ENCODE data around the gene RPS6KA5.
"Not testable (repeated sequence)": the region's sequence is repeated elsewhere in the genome, so short reads cannot be mapped to it uniquely, and the experiment has no call there.

Gene RPS6KA5

GRCh38 chr14:91060351-91061055 lies at the start of gene RPS6KA5:
TSS of gene RPS6KA5 (minus strand) at chr14:91060641. CDS start at chr14:91060434, 207 bp downstream.
- peak; percentile 99 for DNase-seq (ENCODE audit: low read depth)

- peak; percentile 8 for DNase-seq (ENCODE audit: low read depth)
These were observed 48.6 kb upstream of the RPS6KA5 start for GRCh38 chr14:91108941-91109611.

GRCh38 chr14:91103116-91103515 lies 42.7 kb upstream of the RPS6KA5 start:
- DNase-seq (ENCODE audit: low read depth) = no peak

GRCh38 chr14:91100102-91100501 lies 39.7 kb upstream of the RPS6KA5 start:
- DNase-seq (ENCODE audit: low read depth) = no peak

- DNase-seq (ENCODE audit: low read depth) = no peak
These were observed 38.1 kb upstream of the RPS6KA5 start for GRCh38 chr14:91098591-91098990.

GRCh38 chr14:91097657-91098056 lies 37.2 kb upstream of the RPS6KA5 start:
- DNase-seq (ENCODE audit: low read depth) = not testable (repeated sequence)

- DNase-seq (ENCODE audit: low read depth) = no peak
These were observed 34.7 kb upstream of the RPS6KA5 start for GRCh38 chr14:91095178-91095577.

- DNase-seq (ENCODE audit: low read depth) = no peak
These were observed 34.3 kb upstream of the RPS6KA5 start for GRCh38 chr14:91094772-91095171.

- not testable (repeated sequence) for DNase-seq (ENCODE audit: low read depth)
These were observed 33.5 kb upstream of the RPS6KA5 start for GRCh38 chr14:91093743-91094472.

GRCh38 chr14:91092073-91092472 lies 31.6 kb upstream of the RPS6KA5 start:
- no peak for DNase-seq (ENCODE audit: low read depth)

GRCh38 chr14:91090743-91091142 lies 30.3 kb upstream of the RPS6KA5 start:
- no peak for DNase-seq (ENCODE audit: low read depth)

GRCh38 chr14:91089958-91090535 lies 29.6 kb upstream of the RPS6KA5 start:
- no peak for DNase-seq (ENCODE audit: low read depth)

GRCh38 chr14:91088585-91089235 lies 28.3 kb upstream of the RPS6KA5 start:
- no peak for DNase-seq (ENCODE audit: low read depth)

- not testable (repeated sequence) for DNase-seq (ENCODE audit: low read depth)
These were observed 27.0 kb upstream of the RPS6KA5 start for GRCh38 chr14:91087470-91087869.

GRCh38 chr14:91084516-91084915 lies 24.1 kb upstream of the RPS6KA5 start:
- DNase-seq (ENCODE audit: low read depth) = no peak

- no peak for DNase-seq (ENCODE audit: low read depth)
These were observed 21.8 kb upstream of the RPS6KA5 start for GRCh38 chr14:91082282-91082681.

- DNase-seq (ENCODE audit: low read depth) = no peak
These were observed 19.6 kb upstream of the RPS6KA5 start for GRCh38 chr14:91080071-91080470.

- peak; percentile 33 for DNase-seq (ENCODE audit: low read depth)
These were observed 17.8 kb upstream of the RPS6KA5 start for GRCh38 chr14:91078095-91078737.

GRCh38 chr14:91075553-91075952 lies 15.1 kb upstream of the RPS6KA5 start:
- DNase-seq (ENCODE audit: low read depth) = no peak

GRCh38 chr14:91070572-91070971 lies 10.1 kb upstream of the RPS6KA5 start:
- DNase-seq (ENCODE audit: low read depth) = no peak

GRCh38 chr14:91068642-91069041 lies 8.2 kb upstream of the RPS6KA5 start:
- DNase-seq (ENCODE audit: low read depth) = no peak

- DNase-seq (ENCODE audit: low read depth) = no peak
These were observed 6.7 kb upstream of the RPS6KA5 start for GRCh38 chr14:91067186-91067585.

All from activated T-helper 9 cell treated with anti-CD3 and anti-CD28 coated beads, Interleukin-2, amount 50 U/mL, for 16 hours (primary cell).